PC-9 (cell line): ENCODE data around the gene GPD2. TPM values are rescaled to one million over a fixed set of nuclear protein-coding genes. Genes with fewer than 3 reads are reported as not detected.

Source experiments
- BruUV-seq: library from RNA; stranded (reverse); fragments of 400-500 nt; replicated peaks from 2 replicates; lab custom pipeline; 2021; lab: Mats Ljungman, UMichigan
- CTCF ChIA-PET: fragments of 300-600 bp; sonication (Branson Sonifier 250); formaldehyde crosslinking; loops from one replicate; lab custom pipeline; 2022; ENCODE audit warnings: antibody characterized with exemption; lab: Charles Lee
- POLR2A ChIA-PET: fragments of 300-600 bp; sonication (Branson Sonifier 250); formaldehyde crosslinking; loops from one replicate; lab custom pipeline; 2022; ENCODE audit warnings: antibody characterized with exemption; ENCODE audit not compliant: unreplicated experiment; lab: Charles Lee
- DNase-seq, 2 experiments: peaks; one replicate each; pipeline versions ENCODE4 v3.0.0 to v3.0.0-alpha.2; 2015 to 2022; ENCODE audit warnings: mixed read lengths in 1 of 2
- H2AFZ ChIP-seq: fragments of 200-600 bp; sonication (generic); 2 replicates; pipeline ENCODE4 v1.8.1; 2017; ENCODE audit warnings: antibody characterized with exemption
- H3F3A ChIP-seq: fragments of 200-600 bp; sonication (generic); 2 replicates; pipeline ENCODE4 v1.8.1; 2017; ENCODE audit warnings: antibody characterized with exemption, mild to moderate bottlenecking, low read depth; ENCODE audit not compliant: insufficient read depth
- H3K27ac ChIP-seq: fragments of 200-600 bp; sonication (generic); 2 replicates; pipeline ENCODE4 v1.6.1; 2016; ENCODE audit warnings: mixed run types
- H3K27me3 ChIP-seq: fragments of 200-600 bp; sonication (generic); 2 replicates; pipeline ENCODE4 v1.6.1; 2016; ENCODE audit warnings: low read depth, mixed run types; ENCODE audit not compliant: insufficient read depth
- H3K36me3 ChIP-seq: fragments of 200-600 bp; sonication (generic); 2 replicates; pipeline ENCODE4 v1.6.1; 2016; ENCODE audit warnings: low read depth, mixed run types
- H3K4me1 ChIP-seq: fragments of 200-600 bp; sonication (generic); replicated peaks from 2 replicates; pipeline ENCODE4 v1.6.1; 2016; ENCODE audit warnings: mixed run types; ENCODE audit not compliant: insufficient read depth
- H3K4me2 ChIP-seq: fragments of 200-600 bp; sonication (generic); 2 replicates; pipeline ENCODE4 v1.6.1; 2017; ENCODE audit warnings: mixed run types
- H3K4me3 ChIP-seq: fragments of 200-600 bp; sonication (generic); 2 replicates; pipeline ENCODE4 v1.6.1; 2016; ENCODE audit warnings: mixed run types
- H3K79me2 ChIP-seq: fragments of 200-600 bp; sonication (generic); 2 replicates; pipeline ENCODE4 v1.6.1; 2017; ENCODE audit warnings: low read depth, mixed run types
- H3K9me2 ChIP-seq: fragments of 200-600 bp; sonication (generic); 2 replicates; pipeline ENCODE4 v1.8.1; 2017; ENCODE audit warnings: mild to moderate bottlenecking; ENCODE audit not compliant: insufficient read depth
- H3K9me3 ChIP-seq: fragments of 200-600 bp; sonication (generic); 2 replicates; pipeline ENCODE4 v1.8.1; 2016; ENCODE audit warnings: low read depth; ENCODE audit not compliant: insufficient read depth
- H4K20me1 ChIP-seq: fragments of 200-600 bp; sonication (generic); 2 replicates; pipeline ENCODE4 v1.8.1; 2017; ENCODE audit not compliant: insufficient read depth
- EZH2 ChIP-seq: fragments of 200-600 bp; sonication (generic); IDR thresholded peaks from 2 replicates; pipeline ENCODE4 v1.8.0; 2017; ENCODE audit warnings: antibody characterized with exemption, low read depth
- intact Hi-C: fragments of 100-400 bp; cut with micrococcal nuclease; formaldehyde crosslinking; loops from one replicate; pipeline ENCODE4 v1.10.0; 2022; ENCODE audit not compliant: unreplicated experiment
- total RNA-seq: library from RNA; stranded (reverse); gene quantifications from 2 replicates; pipeline ENCODE4 v1.2.3, GENCODE V29; 2021
- TF ChIP-seq, protein P1 (sequence below): fragments of 200-600 bp; sonication (generic); conservative IDR thresholded peaks from 2 replicates; pipeline ENCODE4 v1.6.1; 2017; ENCODE audit warnings: mixed run types, antibody characterized with exemption, mild to moderate bottlenecking, moderate library complexity

GPD2 gene
- total RNA-seq, 1 experiment from 2014 or later = 47.1 TPM

- Histone ChIP-seq H3K27me3 (no peaks in the 10 kb centered on the region), H3K4me2 (peak overlapping the region; percentile 74; the same call in 1 of the 2 replicates), H4K20me1 (no peaks in the 10 kb centered on the region), H3K4me1 (peaks cover 26% of the 10 kb centered on the region), H3K27ac (no peak overlapping the region), H3K4me3 (peak overlapping the region; percentile 84; the same call in 1 of the 2 replicates), H3K36me3 (no peaks in the 10 kb centered on the region), H3K9me2 (no peaks in the 10 kb centered on the region), H3K79me2 (no peaks in the 10 kb centered on the region), H3K9me3 (no peaks in the 10 kb centered on the region), H3F3A (peaks cover 38% of the 10 kb centered on the region), H2AFZ (no peak overlapping the region)
- ChIA-PET CTCF (no interaction called here), POLR2A (interaction anchor here (0.7 kb wide), 1 partner anchor 33 kb away, joined by 4 read pairs; no protein-coding TSS in a partner anchor)
- BruUV-seq = no TSS peak
- TF ChIP-seq, protein P1, sequence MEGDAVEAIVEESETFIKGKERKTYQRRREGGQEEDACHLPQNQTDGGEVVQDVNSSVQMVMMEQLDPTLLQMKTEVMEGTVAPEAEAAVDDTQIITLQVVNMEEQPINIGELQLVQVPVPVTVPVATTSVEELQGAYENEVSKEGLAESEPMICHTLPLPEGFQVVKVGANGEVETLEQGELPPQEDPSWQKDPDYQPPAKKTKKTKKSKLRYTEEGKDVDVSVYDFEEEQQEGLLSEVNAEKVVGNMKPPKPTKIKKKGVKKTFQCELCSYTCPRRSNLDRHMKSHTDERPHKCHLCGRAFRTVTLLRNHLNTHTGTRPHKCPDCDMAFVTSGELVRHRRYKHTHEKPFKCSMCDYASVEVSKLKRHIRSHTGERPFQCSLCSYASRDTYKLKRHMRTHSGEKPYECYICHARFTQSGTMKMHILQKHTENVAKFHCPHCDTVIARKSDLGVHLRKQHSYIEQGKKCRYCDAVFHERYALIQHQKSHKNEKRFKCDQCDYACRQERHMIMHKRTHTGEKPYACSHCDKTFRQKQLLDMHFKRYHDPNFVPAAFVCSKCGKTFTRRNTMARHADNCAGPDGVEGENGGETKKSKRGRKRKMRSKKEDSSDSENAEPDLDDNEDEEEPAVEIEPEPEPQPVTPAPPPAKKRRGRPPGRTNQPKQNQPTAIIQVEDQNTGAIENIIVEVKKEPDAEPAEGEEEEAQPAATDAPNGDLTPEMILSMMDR = no peak
- no peak for DNase-seq
- intact Hi-C loops = loop anchor here (1.0 to 2.0 kb wide), 2 partner anchors 34 to 187 kb away; partner anchors contain the start of gene GPD2
Observed at GRCh38 chr2:156401861-156402260, 34.3 kb upstream of the GPD2 start.

DNA sequence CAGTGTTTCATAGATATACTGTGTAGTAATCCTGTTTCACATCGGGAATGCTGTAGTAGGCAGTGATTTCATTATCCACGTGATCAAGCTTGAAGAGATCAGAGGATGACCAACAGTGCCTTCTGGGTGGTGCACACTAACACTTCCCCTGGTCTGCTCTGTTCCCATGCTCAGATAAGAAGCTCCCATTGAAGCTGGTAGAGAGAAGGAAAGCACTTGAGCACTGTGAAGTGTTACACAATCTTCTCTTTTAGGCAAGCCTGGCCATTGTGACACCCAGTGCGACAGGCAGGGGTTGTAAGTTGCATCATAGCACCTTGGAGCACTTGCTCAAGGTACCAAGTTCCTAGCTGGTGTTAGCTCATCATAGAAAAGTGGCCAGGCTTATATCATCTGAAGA, 30.6 kb upstream of the GPD2 start:
- intact Hi-C loops = no loop called here
- peaks cover 15% of the 10 kb centered on the region for H3F3A ChIP-seq
- no peaks in the 10 kb centered on the region for H3K9me2 ChIP-seq
- H3K9me3 ChIP-seq = no peaks in the 10 kb centered on the region
- H3K27ac ChIP-seq = no peak overlapping the region
- peaks cover 16% of the 10 kb centered on the region for H3K4me1 ChIP-seq
- TF ChIP-seq EZH2 = no peak
- TF ChIP-seq, protein P1 = no peak
- H3K27me3 ChIP-seq = no peaks in the 10 kb centered on the region
- ChIA-PET CTCF (no interaction called here), POLR2A (no interaction called here)
- BruUV-seq = no TSS peak
- H3K79me2 ChIP-seq = no peaks in the 10 kb centered on the region
- peak overlapping the region; percentile 53 for H3K4me2 ChIP-seq
- DNase-seq = peak in 1 of 2 experiments; percentile 74
- no peaks in the 10 kb centered on the region for H4K20me1 ChIP-seq
- H3K36me3 ChIP-seq = no peaks in the 10 kb centered on the region
- no peak overlapping the region for H2AFZ ChIP-seq
- no peak overlapping the region for H3K4me3 ChIP-seq

DNA sequence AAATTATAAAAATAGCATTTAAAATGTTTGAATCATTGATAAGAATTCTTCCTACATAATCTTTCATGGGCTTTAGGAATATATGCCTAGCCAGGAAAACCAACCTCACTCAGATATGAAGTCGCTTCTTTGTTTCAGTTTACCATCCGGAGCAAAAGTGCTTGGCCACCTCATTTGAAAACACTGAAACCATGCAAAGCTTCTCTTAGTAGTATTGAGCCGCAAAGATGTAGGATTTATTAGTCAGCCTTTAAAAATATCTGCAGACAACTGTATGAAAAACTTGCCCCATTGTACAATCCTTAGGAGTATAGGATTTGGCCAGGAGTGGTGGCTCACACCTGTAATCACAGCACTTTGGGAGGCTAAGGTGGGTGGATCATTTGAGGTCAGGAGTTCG, 24.3 kb upstream of the GPD2 start:
- H3K9me3 ChIP-seq = no peaks in the 10 kb centered on the region
- H3K4me3 ChIP-seq = no peak overlapping the region
- no peaks in the 10 kb centered on the region for H3K4me1 ChIP-seq
- no peak overlapping the region for H3K27ac ChIP-seq
- ChIA-PET POLR2A (no interaction called here), CTCF (no interaction called here)
- no peak for TF ChIP-seq EZH2
- TF ChIP-seq, protein P1 = no peak
- H2AFZ ChIP-seq = no peak overlapping the region
- DNase-seq = no peak
- H3K36me3 ChIP-seq = no peaks in the 10 kb centered on the region
- no peak overlapping the region for H3K4me2 ChIP-seq
- intact Hi-C loops = no loop called here
- H3K9me2 ChIP-seq = no peaks in the 10 kb centered on the region
- no TSS peak for BruUV-seq
- H4K20me1 ChIP-seq = no peaks in the 10 kb centered on the region
- H3K79me2 ChIP-seq = no peaks in the 10 kb centered on the region
- no peaks in the 10 kb centered on the region for H3K27me3 ChIP-seq
- H3F3A ChIP-seq = no peaks in the 10 kb centered on the region
